Astrocyte (in vitro differentiated cells and primary cell): ENCODE results near the gene SPDYE3.
"Not testable (repeated sequence)": the region's sequence is repeated elsewhere in the genome, so short reads cannot be mapped to it uniquely, and the experiment has no call there.

Experiments used
- CTCF ChIP-seq: IDR thresholded peaks from 2 replicates; pipeline ENCODE4 v1.5.1; 2011; ENCODE audit warnings: low read depth, mild to moderate bottlenecking, inconsistent platforms, low read length, moderate library complexity; ENCODE audit not compliant: insufficient read depth
- EZH2 ChIP-seq: IDR thresholded peaks from 2 replicates; pipeline ENCODE4 v1.6.1; 2012; ENCODE audit warnings: mild to moderate bottlenecking, low read length, inconsistent platforms; ENCODE audit not compliant: insufficient read depth

DNA sequence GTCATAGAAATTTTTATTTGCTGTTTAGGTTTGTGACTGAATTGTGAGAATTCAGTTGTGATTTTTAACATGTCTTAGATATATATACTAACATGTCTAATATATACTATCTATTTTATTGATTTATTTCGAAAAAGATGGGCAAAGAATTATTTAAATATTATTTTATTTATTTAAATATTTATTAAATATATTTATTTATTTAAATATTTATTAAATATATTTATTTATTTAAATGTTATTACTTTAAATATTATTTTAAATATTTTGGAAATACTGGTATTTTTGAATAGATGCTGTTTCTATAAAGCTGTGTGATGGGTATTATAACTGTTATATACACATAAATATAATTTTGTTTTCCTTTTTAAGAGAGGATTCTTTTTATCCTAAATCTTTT, 14.1 kb downstream of the SPDYE3 start:
- TF ChIP-seq CTCF, EZH2: not testable (repeated sequence)
